Measurements from ENCODE around the gene SEMA6A. TPM values are rescaled to one million over a fixed set of nuclear protein-coding genes. Genes with fewer than 3 reads are reported as not detected.

SEMA6A gene
- total and polyA plus RNA-seq, 7 donors: 4.9 to 55.7 (median 25.0) TPM

GRCh38 chr5:116415989-116416388, 158.6 kb downstream of the SEMA6A start:
- TF ChIP-seq EP300 (IDR thresholded peaks at IDR 0.05) (no peak), POLR2A (IDR thresholded peaks at IDR 0.05) (no peak), POLR2AphosphoS5 (IDR thresholded peaks at IDR 0.05) (no peak), CTCF (IDR thresholded peaks at IDR 0.05) (no peak)
- peaks cover 0 to 7% (median 2%) of the 10 kb centered on the region in 4 donors for H3K4me1 ChIP-seq
- H3K36me3 ChIP-seq: no peaks in the 10 kb centered on the region
- no peak overlapping the region for H3K27ac ChIP-seq
- no peak for DNase-seq
- H3K27me3 ChIP-seq: no peaks in the 10 kb centered on the region
- no peaks in the 10 kb centered on the region for H3K9me3 ChIP-seq
- WGBS, 2 donors: 94 to 95% methylated on average over 5 of the region's 5 CpGs
- H3K4me3 ChIP-seq: no peak overlapping the region
- intact Hi-C loops (cut with DNase I): no loop called here

GRCh38 chr5:116415182-116415581, 159.4 kb downstream of the SEMA6A start:
- Histone ChIP-seq H3K27me3 (no peaks in the 10 kb centered on the region), H3K4me3 (no peak overlapping the region), H3K27ac (no peak overlapping the region), H3K4me1 (peaks cover 0 to 15% (median 6%) of the 10 kb centered on the region in 4 donors), H3K9me3 (no peaks in the 10 kb centered on the region), H3K36me3 (no peaks in the 10 kb centered on the region)
- intact Hi-C loops (cut with DNase I): no loop called here
- WGBS, 2 donors: 80 to 82% methylated on average over 1 of the region's 1 CpG
- no peak for DNase-seq
- no peak for TF ChIP-seq CTCF (IDR thresholded peaks at IDR 0.05)
- no peak for TF ChIP-seq EP300 (IDR thresholded peaks at IDR 0.05)
- TF ChIP-seq POLR2AphosphoS5 (IDR thresholded peaks at IDR 0.05): no peak
- TF ChIP-seq POLR2A (IDR thresholded peaks at IDR 0.05): no peak

GRCh38 chr5:116411101-116411571, 163.5 kb downstream of the SEMA6A start:
- no peaks in the 10 kb centered on the region for H3K27me3 ChIP-seq
- intact Hi-C loops (cut with DNase I): no loop called here
- H3K36me3 ChIP-seq: no peaks in the 10 kb centered on the region
- WGBS, 2 donors: 76 to 89% methylated on average over 5 of the region's 5 CpGs
- H3K27ac ChIP-seq: no peak overlapping the region
- peaks cover 0 to 18% (median 9%) of the 10 kb centered on the region in 4 donors for H3K4me1 ChIP-seq
- no peak for TF ChIP-seq CTCF (IDR thresholded peaks at IDR 0.05)
- TF ChIP-seq POLR2A (IDR thresholded peaks at IDR 0.05): no peak
- TF ChIP-seq POLR2AphosphoS5 (IDR thresholded peaks at IDR 0.05): no peak
- no peak for TF ChIP-seq EP300 (IDR thresholded peaks at IDR 0.05)
- no peaks in the 10 kb centered on the region for H3K9me3 ChIP-seq
- peak; percentile 66 for DNase-seq
- no peak overlapping the region for H3K4me3 ChIP-seq

GRCh38 chr5:116410336-116410890, 164.2 kb downstream of the SEMA6A start:
- intact Hi-C loops (cut with DNase I): no loop called here
- H3K27ac ChIP-seq: no peak overlapping the region
- no peaks in the 10 kb centered on the region for H3K36me3 ChIP-seq
- no peak for DNase-seq
- no peak overlapping the region for H3K4me3 ChIP-seq
- no peaks in the 10 kb centered on the region for H3K9me3 ChIP-seq
- no peak for TF ChIP-seq EP300 (IDR thresholded peaks at IDR 0.05)
- 84 to 94% methylated on average over 3 of the region's 3 CpGs for WGBS, 2 donors
- H3K27me3 ChIP-seq: no peaks in the 10 kb centered on the region
- peaks cover 0 to 18% (median 9%) of the 10 kb centered on the region in 4 donors for H3K4me1 ChIP-seq

GRCh38 chr5:116409591-116410296, 164.9 kb downstream of the SEMA6A start:
- 87 to 90% methylated on average over 5 of the region's 5 CpGs for WGBS, 2 donors
- no peak for DNase-seq
- no peaks in the 10 kb centered on the region for H3K9me3 ChIP-seq
- intact Hi-C loops (cut with DNase I): no loop called here
- H3K36me3 ChIP-seq: no peaks in the 10 kb centered on the region
- peaks cover 0 to 18% (median 9%) of the 10 kb centered on the region in 4 donors for H3K4me1 ChIP-seq
- no peaks in the 10 kb centered on the region for H3K27me3 ChIP-seq
- no peak overlapping the region for H3K27ac ChIP-seq
- TF ChIP-seq CTCF (IDR thresholded peaks at IDR 0.05) (no peak), POLR2AphosphoS5 (IDR thresholded peaks at IDR 0.05) (no peak), POLR2A (IDR thresholded peaks at IDR 0.05) (no peak)
- H3K4me3 ChIP-seq: no peak overlapping the region

Data from sigmoid colon (tissue), 7 donors.